Measurements from ENCODE around the gene LMO4.

DNA sequence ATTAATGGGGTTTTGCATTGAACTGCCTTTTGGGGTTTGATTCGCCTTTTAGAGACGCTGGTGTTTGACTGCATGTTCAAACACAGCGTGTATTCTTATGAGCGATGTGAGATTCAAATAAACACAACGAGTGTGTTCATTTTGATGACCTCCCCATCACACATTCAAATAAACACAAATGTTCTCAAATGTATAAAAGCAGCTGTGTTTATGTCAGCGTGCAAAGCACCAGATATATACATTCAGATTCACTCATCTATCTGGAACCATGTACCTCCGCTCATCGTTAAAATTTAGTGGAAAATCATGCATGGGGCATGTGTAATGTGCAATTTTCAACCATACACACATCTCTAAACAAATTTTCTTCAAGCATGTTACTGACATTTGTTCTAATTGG, 21.4 kb upstream of the LMO4 start:
- TF ChIP-seq NFE2L2 (conservative IDR thresholded peaks at IDR 0.05; ENCODE audit: low read length), result no peak
- no peak for TF ChIP-seq HEYL (CRISPR knock-in tag; IDR thresholded peaks at IDR 0.05)
- no peak for TF ChIP-seq HDAC2 (IDR thresholded peaks at IDR 0.05)
- no peak for TF ChIP-seq SREBF2 (IDR thresholded peaks at IDR 0.05)
- TF ChIP-seq, protein P1, sequence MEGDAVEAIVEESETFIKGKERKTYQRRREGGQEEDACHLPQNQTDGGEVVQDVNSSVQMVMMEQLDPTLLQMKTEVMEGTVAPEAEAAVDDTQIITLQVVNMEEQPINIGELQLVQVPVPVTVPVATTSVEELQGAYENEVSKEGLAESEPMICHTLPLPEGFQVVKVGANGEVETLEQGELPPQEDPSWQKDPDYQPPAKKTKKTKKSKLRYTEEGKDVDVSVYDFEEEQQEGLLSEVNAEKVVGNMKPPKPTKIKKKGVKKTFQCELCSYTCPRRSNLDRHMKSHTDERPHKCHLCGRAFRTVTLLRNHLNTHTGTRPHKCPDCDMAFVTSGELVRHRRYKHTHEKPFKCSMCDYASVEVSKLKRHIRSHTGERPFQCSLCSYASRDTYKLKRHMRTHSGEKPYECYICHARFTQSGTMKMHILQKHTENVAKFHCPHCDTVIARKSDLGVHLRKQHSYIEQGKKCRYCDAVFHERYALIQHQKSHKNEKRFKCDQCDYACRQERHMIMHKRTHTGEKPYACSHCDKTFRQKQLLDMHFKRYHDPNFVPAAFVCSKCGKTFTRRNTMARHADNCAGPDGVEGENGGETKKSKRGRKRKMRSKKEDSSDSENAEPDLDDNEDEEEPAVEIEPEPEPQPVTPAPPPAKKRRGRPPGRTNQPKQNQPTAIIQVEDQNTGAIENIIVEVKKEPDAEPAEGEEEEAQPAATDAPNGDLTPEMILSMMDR (IDR thresholded peaks at IDR 0.05), result no peak
- no peak for TF ChIP-seq CBX2 (IDR thresholded peaks at IDR 0.05; ENCODE audit: borderline replicate concordance, low read depth)
- TF ChIP-seq ZFP36 (IDR thresholded peaks at IDR 0.05; ENCODE audit: borderline replicate concordance, partially characterized antibody), result no peak
- TF ChIP-seq CHD4 (IDR thresholded peaks at IDR 0.05; ENCODE audit: borderline replicate concordance), result no peak
- TF ChIP-seq RFX5 (IDR thresholded peaks at IDR 0.05), result no peak
- no peak for TF ChIP-seq EP300 (IDR thresholded peaks at IDR 0.05)

Data from A549 (cell line).